ENCODE measurements around the gene COMMD1. TPM values are rescaled to one million over a fixed set of nuclear protein-coding genes. Genes with fewer than 3 reads are reported as not detected.

The COMMD1 gene
- polyA plus RNA-seq, 1 of the 3 experiments (the other 2 are of a cell fraction): 32.5 TPM

- H4K20me1 ChIP-seq (ENCODE audit: insufficient read depth): no peaks in the 10 kb centered on the region
- no peak overlapping the region for H3K4me2 ChIP-seq
- no peaks in the 10 kb centered on the region for H3K27me3 ChIP-seq (ENCODE audit: insufficient read depth)
- peaks cover 0 to 3% of the 10 kb centered on the region in 2 experiments; a peak in 1 of 4 replicates for H3K4me1 ChIP-seq (ENCODE audit: control insufficient read depth in 1 of 2, insufficient read depth in 2 of 2, low read depth in 1 of 2, low read length in 1 of 2)
- no peak overlapping the region for H3K4me3 ChIP-seq (ENCODE audit: low read depth in 2 of 2, low read length in 1 of 2)
- no peaks in the 10 kb centered on the region for H3K79me2 ChIP-seq (ENCODE audit: insufficient read depth)
- no peak for DNase-seq
- no peaks in the 10 kb centered on the region for H3K9me3 ChIP-seq
- POLR2A ChIA-PET: no interaction called here
- H3K27ac ChIP-seq (ENCODE audit: low read depth in 2 of 2, low read length in 1 of 2): no peak overlapping the region
- H3K9ac ChIP-seq: no peak overlapping the region
- CTCF ChIA-PET: no interaction called here
- TF ChIP-seq IRF3 (IDR thresholded peaks at IDR 0.05; ENCODE audit: low read depth, low read length): no peak
- no peak for TF ChIP-seq POLR2AphosphoS5 (IDR thresholded peaks at IDR 0.05; ENCODE audit: low read depth, low read length)
- no peak for TF ChIP-seq TAF1 (IDR thresholded peaks at IDR 0.05; ENCODE audit: borderline replicate concordance, low read depth, low read length)
- no peak for TF ChIP-seq ZBTB33 (IDR thresholded peaks at IDR 0.05; ENCODE audit: borderline replicate concordance, low read depth)
- TF ChIP-seq NFIC (IDR thresholded peaks at IDR 0.05; ENCODE audit: borderline replicate concordance): no peak
- TF ChIP-seq RXRA (IDR thresholded peaks at IDR 0.05; ENCODE audit: borderline replicate concordance, low read depth): no peak
- H3K36me3 ChIP-seq (replicated peaks in 1 of 2; ENCODE audit: control insufficient read depth in 1 of 2, insufficient read depth in 2 of 2, low read length in 1 of 2): no peaks in the 10 kb centered on the region
- H3F3A ChIP-seq (replicated peaks; ENCODE audit: insufficient read depth): no peaks in the 10 kb centered on the region
- WGBS (ENCODE audit: low lambda C conversion rate): 87% methylated on average over 2 of the region's 2 CpGs
- H2AFZ ChIP-seq (ENCODE audit: low read depth): no peak overlapping the region
- H3K9me2 ChIP-seq: 0 out of 2 replicates have a peak, but pooled peaks cover 2% of the 10 kb centered on the region
These were observed 145.1 kb downstream of the COMMD1 start for GRCh38 chr2:62050456-62051045.

GRCh38 chr2:62054029-62054791 is 148.7 kb downstream of the COMMD1 start:
- Histone ChIP-seq H3K4me2 (no peak overlapping the region), H3K27ac (ENCODE audit: low read depth in 2 of 2, low read length in 1 of 2) (no peak overlapping the region), H3F3A (replicated peaks; ENCODE audit: insufficient read depth) (no peaks in the 10 kb centered on the region), H3K9me2 (0 out of 2 replicates have a peak, but pooled peaks cover 2% of the 10 kb centered on the region), H3K36me3 (replicated peaks in 1 of 2; ENCODE audit: control insufficient read depth in 1 of 2, insufficient read depth in 2 of 2, low read length in 1 of 2) (no peaks in the 10 kb centered on the region), H3K79me2 (ENCODE audit: insufficient read depth) (no peaks in the 10 kb centered on the region), H3K27me3 (ENCODE audit: insufficient read depth) (no peaks in the 10 kb centered on the region), H2AFZ (ENCODE audit: low read depth) (no peak overlapping the region), H3K9ac (no peak overlapping the region), H4K20me1 (ENCODE audit: insufficient read depth) (no peaks in the 10 kb centered on the region), H3K4me3 (ENCODE audit: low read depth in 2 of 2, low read length in 1 of 2) (no peak overlapping the region), H3K9me3 (no peaks in the 10 kb centered on the region), H3K4me1 (ENCODE audit: control insufficient read depth in 1 of 2, insufficient read depth in 2 of 2, low read depth in 1 of 2, low read length in 1 of 2) (peaks cover 0 to 2% of the 10 kb centered on the region in 2 experiments; a peak in 1 of 4 replicates)
- WGBS (ENCODE audit: low lambda C conversion rate): 85% methylated on average over 4 of the region's 4 CpGs
- DNase-seq: no peak
- ChIA-PET POLR2A (no interaction called here), CTCF (interaction anchor here (1.6 kb wide), 1 partner anchor 10 kb away, joined by 3 read pairs; no protein-coding TSS in a partner anchor)
- TF ChIP-seq FOXJ3 (CRISPR knock-in tag; IDR thresholded peaks at IDR 0.05) (no peak), RAD21 (IDR thresholded peaks at IDR 0.05; ENCODE audit: low read length) (no peak), NFIC (IDR thresholded peaks at IDR 0.05; ENCODE audit: borderline replicate concordance) (no peak)
